HUES64 (cell line): ENCODE measurements around the gene OR52H1.

Experiments
- H3K27ac ChIP-seq: 2 replicates; pipeline ENCODE4 v1.7.0; 2013; ENCODE audit warnings: low read depth, low read length, inconsistent platforms
- H3K27me3 ChIP-seq: 2 replicates; pipeline ENCODE4 v1.6.1; 2013; ENCODE audit warnings: mild to moderate bottlenecking, low read length; ENCODE audit not compliant: insufficient read depth
- H3K36me3 ChIP-seq: 2 replicates; pipeline ENCODE4 v1.6.1; 2013; ENCODE audit warnings: mild to moderate bottlenecking, low read length; ENCODE audit not compliant: insufficient read depth
- H3K4me1 ChIP-seq: 2 replicates; pipeline ENCODE4 v1.6.1; 2013; ENCODE audit warnings: mild to moderate bottlenecking, low read length, moderate library complexity; ENCODE audit not compliant: insufficient read depth
- H3K4me3 ChIP-seq: 2 replicates; pipeline ENCODE4 v1.5.1; 2013; ENCODE audit warnings: mild to moderate bottlenecking, low read length, moderate library complexity
- H3K9ac ChIP-seq: 2 replicates; pipeline ENCODE4 v1.6.1; 2013; ENCODE audit warnings: mild to moderate bottlenecking, low read depth, low read length
- H3K9me3 ChIP-seq: 2 replicates; pipeline ENCODE4 v1.6.1; 2013; ENCODE audit warnings: low read depth, low read length; ENCODE audit not compliant: insufficient read depth
- WGBS: fragments of 150-250, 120-280 bp; methylation state at CpG from one replicate; pipeline ENCODE4 v1.1.7; 2013; ENCODE audit warnings: missing lambda C conversion rate; 5-methylcytosine and 5-hydroxymethylcytosine counted together

Gene OR52H1

DNA sequence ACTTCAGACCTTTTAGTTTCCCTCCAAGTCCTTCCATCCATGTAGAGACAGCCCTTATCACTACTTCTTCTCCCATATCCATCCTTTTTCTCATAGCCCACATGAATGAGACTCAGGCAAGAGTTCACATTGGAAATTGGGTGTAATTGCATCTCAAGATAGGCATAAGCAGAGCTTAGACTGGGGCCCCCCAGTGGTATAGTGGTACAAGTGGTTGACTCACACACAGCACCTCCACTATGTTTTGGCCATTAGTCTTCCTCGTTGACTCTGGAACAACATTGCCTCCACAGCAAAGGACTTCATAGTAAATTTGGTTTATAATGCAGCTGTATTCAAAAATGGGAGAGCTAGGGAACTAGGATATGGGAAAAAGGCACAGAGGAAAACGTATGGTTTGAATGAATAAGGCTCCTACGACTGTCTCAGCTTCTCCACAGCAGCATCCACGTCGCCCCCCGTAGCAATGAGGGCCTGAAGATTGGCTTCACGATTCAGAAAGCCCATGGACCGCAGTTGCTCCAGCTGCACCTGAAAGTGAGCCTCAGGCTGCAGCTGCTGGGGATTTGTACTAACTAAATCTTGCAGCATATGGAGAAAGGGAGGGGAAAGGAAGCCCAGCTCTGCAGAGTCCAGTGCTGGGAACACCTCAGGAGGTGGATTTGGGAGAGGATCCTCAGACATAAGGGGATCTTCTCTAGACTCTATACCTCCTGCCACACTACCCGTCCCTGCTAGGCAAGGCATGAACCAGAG is 41.0 kb downstream of the OR52H1 start:
- Histone ChIP-seq H3K4me3 (no peak overlapping the region), H3K4me1 (no peaks in the 10 kb centered on the region), H3K27ac (no peak overlapping the region), H3K36me3 (no peaks in the 10 kb centered on the region), H3K9me3 (no peaks in the 10 kb centered on the region), H3K9ac (no peak overlapping the region), H3K27me3 (no peaks in the 10 kb centered on the region)
- 96% methylated on average over 9 of the region's 9 CpGs for WGBS

DNA sequence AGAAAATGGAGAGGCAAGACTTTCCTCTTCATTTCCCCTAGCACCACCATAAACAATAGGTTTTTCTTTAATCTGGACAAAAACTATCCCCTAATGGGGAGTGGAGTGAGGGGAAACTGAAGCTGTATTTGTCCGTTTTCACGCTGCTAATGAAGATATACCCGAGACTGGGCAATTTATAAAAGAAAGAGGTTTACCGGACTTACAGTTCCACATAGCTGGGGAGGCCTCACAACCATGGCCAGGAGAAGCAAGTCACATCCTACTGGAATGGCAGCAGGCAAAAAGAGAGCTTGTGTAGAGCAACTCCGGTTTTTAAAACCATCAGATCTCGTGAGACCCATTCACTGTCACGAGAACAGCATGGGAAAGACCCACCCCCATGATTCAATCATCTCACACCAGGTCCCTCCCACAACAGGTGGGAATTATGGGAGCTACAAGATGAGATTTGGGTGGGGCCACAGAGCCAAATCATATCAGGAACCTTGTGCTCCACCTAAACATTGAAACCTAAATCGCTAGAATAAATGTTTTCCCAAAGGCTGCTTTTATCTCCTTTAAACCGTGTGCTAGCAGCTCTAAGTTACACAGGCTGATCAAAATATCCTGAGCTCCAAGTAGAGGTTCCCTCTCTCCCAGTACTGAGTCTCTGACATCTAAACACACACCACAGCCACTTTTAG is 42.8 kb downstream of the OR52H1 start:
- 94% methylated on average over 9 of the region's 9 CpGs for WGBS
- H3K27ac ChIP-seq, result no peak overlapping the region

DNA sequence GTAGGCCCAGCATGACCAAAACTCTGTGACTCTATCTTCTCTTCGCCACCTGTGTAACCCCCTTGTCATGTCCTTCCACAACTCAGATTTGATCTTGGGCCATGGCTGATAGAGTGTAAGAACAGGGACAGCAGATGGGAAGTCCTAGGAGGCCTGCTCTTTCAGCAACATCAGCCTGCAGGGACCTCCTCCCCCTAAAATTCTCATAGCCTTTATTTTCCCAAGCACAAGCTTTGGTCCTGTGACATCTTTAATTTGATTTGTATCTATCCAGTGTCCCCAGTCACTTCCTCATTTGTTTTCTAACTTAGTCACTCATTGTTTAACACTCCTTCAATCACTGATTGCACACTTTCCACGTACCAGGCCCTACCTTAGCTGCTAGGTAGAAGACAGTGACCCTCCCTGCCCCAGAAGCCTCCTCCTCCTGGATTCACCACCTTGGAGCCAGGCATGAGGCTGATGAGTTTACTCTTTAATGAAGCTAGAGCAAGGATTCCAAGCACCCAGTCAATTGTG is 43.9 kb downstream of the OR52H1 start:
- H3K9ac ChIP-seq, result no peak overlapping the region
- H3K27me3 ChIP-seq, result no peaks in the 10 kb centered on the region
- no peaks in the 10 kb centered on the region for H3K4me1 ChIP-seq
- H3K4me3 ChIP-seq, result no peak overlapping the region
- no peak overlapping the region for H3K27ac ChIP-seq
- H3K36me3 ChIP-seq, result no peaks in the 10 kb centered on the region
- no peaks in the 10 kb centered on the region for H3K9me3 ChIP-seq
- 96% methylated on average over 2 of the region's 2 CpGs for WGBS

More for the DNA sequence above, 42.8 kb downstream of the OR52H1 start:
- Histone ChIP-seq H3K9ac (no peak overlapping the region), H3K27me3 (no peaks in the 10 kb centered on the region), H3K4me3 (no peak overlapping the region), H3K36me3 (no peaks in the 10 kb centered on the region), H3K4me1 (no peaks in the 10 kb centered on the region), H3K9me3 (no peaks in the 10 kb centered on the region)

DNA sequence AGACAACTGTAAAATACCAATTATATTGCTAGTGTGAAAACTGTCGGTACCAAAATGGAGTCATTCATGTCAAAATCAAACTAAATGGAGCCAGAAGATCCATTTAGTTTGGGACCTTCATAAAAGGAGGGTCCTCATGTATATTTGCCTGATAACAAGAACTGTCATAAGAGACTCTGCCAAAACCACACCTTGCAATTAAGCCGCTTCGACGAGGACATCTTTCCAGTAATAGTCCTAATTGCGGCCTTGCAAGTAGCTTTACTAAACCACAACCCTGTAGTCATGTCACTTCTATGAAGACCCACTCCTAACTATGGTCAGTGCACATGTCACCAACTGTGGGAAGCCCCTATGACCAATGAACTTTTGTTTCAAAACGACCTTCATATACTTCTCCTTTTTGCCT is 47.9 kb downstream of the OR52H1 start:
- no peaks in the 10 kb centered on the region for H3K4me1 ChIP-seq
- 99% methylated on average over 6 of the region's 6 CpGs for WGBS
- no peaks in the 10 kb centered on the region for H3K36me3 ChIP-seq
- no peaks in the 10 kb centered on the region for H3K9me3 ChIP-seq
- H3K9ac ChIP-seq, result no peak overlapping the region
- H3K27me3 ChIP-seq, result no peaks in the 10 kb centered on the region
- H3K27ac ChIP-seq, result no peak overlapping the region
- no peak overlapping the region for H3K4me3 ChIP-seq

DNA sequence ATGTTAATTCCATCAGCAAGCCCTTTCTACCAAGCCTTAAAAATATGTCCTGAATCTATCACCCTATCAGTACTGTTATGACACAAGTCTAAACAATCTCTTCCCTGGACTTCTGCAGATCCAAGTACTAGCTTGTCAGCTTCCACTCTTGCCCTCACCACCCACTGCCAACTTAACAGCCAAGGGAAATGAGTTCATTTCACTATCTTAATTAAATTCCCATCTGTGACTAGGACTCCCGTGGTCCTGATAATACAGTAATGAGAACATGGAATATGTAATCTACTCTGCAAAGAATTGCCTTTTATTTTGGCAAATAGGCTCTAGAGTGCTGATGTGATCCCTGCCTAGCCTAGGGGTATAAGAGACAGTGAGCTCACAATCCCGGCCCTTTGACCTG is 48.7 kb downstream of the OR52H1 start:
- no peaks in the 10 kb centered on the region for H3K27me3 ChIP-seq
- H3K36me3 ChIP-seq, result no peaks in the 10 kb centered on the region
- no peak overlapping the region for H3K9ac ChIP-seq
- no peak overlapping the region for H3K4me3 ChIP-seq
- no peaks in the 10 kb centered on the region for H3K4me1 ChIP-seq
- no peak overlapping the region for H3K27ac ChIP-seq
- no peaks in the 10 kb centered on the region for H3K9me3 ChIP-seq
- WGBS, result 90% methylated on average over 2 of the region's 2 CpGs
